ENCODE data around the gene MAGI2. TPM values are rescaled to one million over a fixed set of nuclear protein-coding genes. Genes with fewer than 3 reads are reported as not detected.

The MAGI2 gene
- total and polyA plus RNA-seq, 4 donors = 0.37 to 4.1 (median 1.4) TPM

- H3K36me3 ChIP-seq (ENCODE audit: control insufficient read depth in 4 of 4, insufficient read depth in 3 of 4, low read depth in 1 of 4, low read length in 3 of 4) = no peaks in the 10 kb centered on the region
- TF ChIP-seq RXRA (IDR thresholded peaks at IDR 0.05) (no peak), NR2F2 (IDR thresholded peaks at IDR 0.05) (no peak), FOXA2 (IDR thresholded peaks at IDR 0.05) (no peak), GABPA (IDR thresholded peaks at IDR 0.05 in 1 of 2, conservative IDR thresholded peaks at IDR 0.05 in 1 of 2) (no peak), CTCF (IDR thresholded peaks at IDR 0.05; ENCODE audit: low read depth, low read length, missing input control) (no peak), HNF4A (conservative IDR thresholded peaks at IDR 0.05) (no peak), ZBTB33 (IDR thresholded peaks at IDR 0.05) (no peak), ATF3 (IDR thresholded peaks at IDR 0.05) (no peak)
- no peak overlapping the region for H3K27ac ChIP-seq (ENCODE audit: low read depth in 1 of 2, low read length in 2 of 2)
- H3K4me3 ChIP-seq (ENCODE audit: low read depth in 1 of 3, low read length in 3 of 3) = no peak overlapping the region
- WGBS = 66% methylated on average over 2 of the region's 2 CpGs
- H3K27me3 ChIP-seq (ENCODE audit: control insufficient read depth in 4 of 4, insufficient read depth in 4 of 4, low read length in 3 of 4) = no peaks in the 10 kb centered on the region
- no peak overlapping the region for H3K9ac ChIP-seq (ENCODE audit: low read depth in 1 of 2, low read length in 2 of 2)
- DNase-seq (ENCODE audit: low spot score) = no peak
- no peaks in the 10 kb centered on the region for H3K9me3 ChIP-seq (ENCODE audit: control insufficient read depth in 4 of 4, low read length in 3 of 4)
- peaks cover 0 to 12% (median 9%) of the 10 kb centered on the region in 4 donors for H3K4me1 ChIP-seq (ENCODE audit: control insufficient read depth in 4 of 4, insufficient read depth in 4 of 4, low read length in 3 of 4)
Observed at GRCh38 chr7:79320741-79321473, 132.6 kb downstream of the MAGI2 start.

GRCh38 chr7:79319369-79319768 lies 134.1 kb downstream of the MAGI2 start:
- TF ChIP-seq ZBTB33 (IDR thresholded peaks at IDR 0.05) (no peak), CTCF (IDR thresholded peaks at IDR 0.05; ENCODE audit: low read depth, low read length, missing input control) (no peak), ATF3 (IDR thresholded peaks at IDR 0.05) (no peak), SP1 (IDR thresholded peaks at IDR 0.05) (no peak), FOXA1 (IDR thresholded peaks at IDR 0.05) (no peak), RXRA (IDR thresholded peaks at IDR 0.05) (no peak)
- Histone ChIP-seq H3K4me1 (ENCODE audit: control insufficient read depth in 4 of 4, insufficient read depth in 4 of 4, low read length in 3 of 4) (peaks cover 0 to 12% (median 9%) of the 10 kb centered on the region in 4 donors), H3K27me3 (ENCODE audit: control insufficient read depth in 4 of 4, insufficient read depth in 4 of 4, low read length in 3 of 4) (no peaks in the 10 kb centered on the region), H3K36me3 (ENCODE audit: control insufficient read depth in 4 of 4, insufficient read depth in 3 of 4, low read depth in 1 of 4, low read length in 3 of 4) (no peaks in the 10 kb centered on the region), H3K27ac (ENCODE audit: low read depth in 1 of 2, low read length in 2 of 2) (no peak overlapping the region), H3K9ac (ENCODE audit: low read depth in 1 of 2, low read length in 2 of 2) (no peak overlapping the region), H3K9me3 (ENCODE audit: control insufficient read depth in 4 of 4, low read length in 3 of 4) (no peaks in the 10 kb centered on the region), H3K4me3 (ENCODE audit: low read depth in 1 of 3, low read length in 3 of 3) (no peak overlapping the region)
- 88% methylated on average over 1 of the region's 1 CpG for WGBS
- DNase-seq (ENCODE audit: low spot score) = no peak

All from liver (tissue), 9 donors.